ENCODE data around the gene PLCG2.

GRCh38 chr16:81821436-81822128, 42.5 kb downstream of the PLCG2 start:
- no peak for TF ChIP-seq CTCF (IDR thresholded peaks at IDR 0.05; ENCODE audit: low read depth, low read length)
- TF ChIP-seq POLR2A (IDR thresholded peaks at IDR 0.05; ENCODE audit: extremely low read depth, insufficient read length), result peak; percentile 27

All from NB4 (cell line).